ENCODE measurements around the gene SLC35C1.
A peak's percentile ranks its signal among the peaks of the same experiment; 100 is the strongest.
"Not testable (repeated sequence)": the region's sequence is repeated elsewhere in the genome, so short reads cannot be mapped to it uniquely, and the experiment has no call there.

The SLC35C1 gene

DNA sequence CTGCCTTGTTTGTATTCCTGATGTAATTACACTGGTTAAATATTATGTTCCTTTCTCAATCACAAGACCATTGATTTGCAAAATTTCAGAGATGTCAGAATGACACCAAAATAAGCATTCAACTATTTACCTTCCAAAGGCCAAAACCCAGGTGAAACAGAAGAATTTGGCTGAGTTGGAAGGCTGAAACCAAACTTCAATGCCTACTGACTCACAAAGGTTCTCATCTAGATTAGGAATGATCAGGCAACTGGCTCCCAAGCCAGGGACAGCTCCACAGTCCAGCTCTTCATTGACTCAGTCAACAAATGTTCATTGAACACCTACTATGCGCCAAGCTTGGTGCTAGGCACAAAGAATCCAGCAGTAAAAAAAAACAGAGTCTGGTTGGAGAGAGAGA lies 13.4 kb upstream of the SLC35C1 start:
- DNase-seq = no peak

DNA sequence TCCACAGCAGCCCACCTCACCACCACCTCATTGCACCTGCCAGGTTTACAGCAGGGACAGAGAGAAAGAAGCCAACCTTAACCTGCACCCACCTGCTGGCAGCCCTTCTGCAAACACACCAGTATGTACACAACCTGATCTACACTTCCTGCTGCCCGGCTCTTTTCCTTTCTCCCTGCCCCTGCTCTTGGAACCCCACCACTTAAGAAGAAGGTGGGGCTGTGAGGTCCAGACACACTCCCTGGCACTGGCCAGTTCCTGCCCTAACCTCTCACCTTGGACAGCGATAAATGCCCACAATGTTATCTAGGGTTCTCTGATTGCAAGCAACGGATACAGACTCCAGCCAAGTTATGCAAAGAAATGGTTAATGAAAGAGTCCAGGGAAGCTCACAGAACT lies 10.8 kb upstream of the SLC35C1 start:
- no peak for DNase-seq

- DNase-seq = no peak
Measured at GRCh38 chr11:45795379-45795778, 9.6 kb upstream of the SLC35C1 start.

DNA sequence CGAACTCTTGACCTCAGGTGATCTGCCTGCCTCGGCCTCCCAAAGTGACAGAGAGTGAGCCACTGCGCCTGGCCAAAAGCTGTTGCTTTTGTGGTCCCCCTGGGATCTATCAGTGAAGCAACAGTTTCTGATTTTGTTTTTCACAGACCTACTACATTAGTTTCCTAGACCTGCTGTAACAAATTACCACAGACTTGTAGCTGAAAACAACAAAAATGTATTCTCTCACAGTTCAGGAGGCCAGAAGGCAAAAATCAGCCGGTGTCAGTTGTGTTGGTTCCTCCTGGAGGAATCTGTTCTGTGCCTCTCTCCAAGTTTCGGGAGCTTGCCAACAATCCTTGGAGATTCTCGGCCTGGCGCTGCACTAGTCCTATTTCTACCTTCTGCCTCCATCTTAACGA lies 8.5 kb upstream of the SLC35C1 start:
- no peak for DNase-seq

GRCh38 chr11:45798793-45799441 lies 6.0 kb upstream of the SLC35C1 start:
- DNase-seq = peak; percentile 8

DNA sequence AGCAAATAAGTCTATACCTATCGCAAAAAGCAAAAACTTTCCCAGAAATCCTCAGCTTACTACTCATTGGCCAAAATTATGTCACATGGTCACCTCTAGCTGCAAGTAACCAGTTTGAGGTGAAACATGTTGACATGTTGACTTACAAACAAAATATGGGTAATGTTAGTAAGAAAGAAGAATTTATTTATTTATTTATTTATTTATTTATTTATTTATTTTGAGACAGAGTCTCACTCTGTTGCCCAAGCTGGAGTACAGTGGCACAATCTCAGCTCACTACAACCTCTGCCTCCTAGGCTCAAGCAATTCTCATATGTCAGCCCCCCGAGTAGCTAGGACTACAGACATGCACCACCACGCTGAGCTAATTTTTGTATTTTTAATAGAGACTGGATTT lies 5.4 kb upstream of the SLC35C1 start:
- DNase-seq = no peak

- no peak for DNase-seq
Measured at GRCh38 chr11:45800261-45800660, 4.7 kb upstream of the SLC35C1 start.

DNA sequence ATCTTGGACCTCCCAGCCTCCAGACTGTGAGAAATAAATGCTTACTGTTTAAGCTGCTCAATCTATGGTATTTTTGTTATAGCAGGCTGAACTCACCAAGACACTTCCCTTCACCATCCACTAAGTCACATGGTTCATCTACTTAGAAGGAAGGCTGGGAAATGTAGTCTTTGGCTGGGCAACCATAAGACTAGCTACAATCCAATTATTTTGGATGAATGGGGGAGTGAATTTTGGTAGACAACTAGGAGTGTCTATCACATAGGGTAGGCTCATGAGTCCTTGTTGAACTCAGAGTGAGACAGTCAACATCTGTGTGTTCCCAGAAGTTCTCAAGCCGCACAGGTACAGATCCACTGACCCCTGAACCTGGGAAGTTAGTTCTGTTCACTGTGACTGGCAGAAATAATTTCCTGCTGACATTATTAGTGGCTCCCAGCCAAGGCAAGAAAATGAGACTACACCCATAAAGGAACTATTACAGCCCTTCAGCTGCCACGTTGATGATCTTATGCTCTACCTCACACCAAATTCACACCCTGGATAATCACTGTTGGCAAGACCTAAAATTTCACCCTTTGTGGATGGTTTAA lies 3.1 kb upstream of the SLC35C1 start:
- no peak for DNase-seq

DNA sequence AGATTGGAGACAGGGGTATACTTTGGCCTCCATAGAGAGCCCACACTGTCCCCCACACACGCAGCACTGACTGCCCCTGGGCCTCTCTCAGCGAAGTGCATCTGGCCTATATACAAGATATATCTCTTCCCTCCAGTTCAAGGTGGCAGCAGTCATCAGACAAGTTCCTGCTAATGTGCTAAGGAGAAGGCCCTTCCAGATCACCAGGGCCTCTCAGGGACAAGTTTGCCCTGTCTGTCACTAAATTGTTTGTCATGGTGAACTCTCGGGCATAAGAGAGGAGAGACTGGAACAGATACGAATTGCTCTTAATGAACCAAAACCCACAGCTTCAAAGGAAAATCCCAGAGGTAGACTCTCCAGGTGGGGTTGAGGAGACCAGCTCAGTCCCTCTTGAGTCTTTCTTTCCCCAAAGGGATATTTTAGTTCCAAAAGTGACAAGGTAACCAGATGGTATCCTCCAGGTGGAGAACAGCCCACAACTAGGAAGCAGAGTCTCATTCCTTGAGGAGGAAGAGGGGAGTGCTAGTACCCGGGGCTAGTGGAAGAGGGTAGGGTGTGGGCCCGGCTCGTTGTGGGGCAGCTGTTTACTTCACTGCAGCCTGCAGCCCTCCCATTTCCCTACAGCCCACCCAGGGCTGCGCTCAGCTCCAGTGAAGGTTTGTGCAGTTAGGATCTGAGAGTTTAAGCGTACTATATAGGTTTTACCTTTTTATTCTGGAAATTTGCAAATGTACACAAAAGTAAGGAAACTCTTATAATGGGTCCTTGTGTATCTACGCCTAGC lies 2.2 kb upstream of the SLC35C1 start:
- no peak for DNase-seq

- DNase-seq = peak; percentile 42
Measured at GRCh38 chr11:45803971-45804760, 783 bp upstream of the SLC35C1 start.

- no peak for DNase-seq
Measured at GRCh38 chr11:45805305-45806071, 539 bp downstream of the SLC35C1 start.

DNA sequence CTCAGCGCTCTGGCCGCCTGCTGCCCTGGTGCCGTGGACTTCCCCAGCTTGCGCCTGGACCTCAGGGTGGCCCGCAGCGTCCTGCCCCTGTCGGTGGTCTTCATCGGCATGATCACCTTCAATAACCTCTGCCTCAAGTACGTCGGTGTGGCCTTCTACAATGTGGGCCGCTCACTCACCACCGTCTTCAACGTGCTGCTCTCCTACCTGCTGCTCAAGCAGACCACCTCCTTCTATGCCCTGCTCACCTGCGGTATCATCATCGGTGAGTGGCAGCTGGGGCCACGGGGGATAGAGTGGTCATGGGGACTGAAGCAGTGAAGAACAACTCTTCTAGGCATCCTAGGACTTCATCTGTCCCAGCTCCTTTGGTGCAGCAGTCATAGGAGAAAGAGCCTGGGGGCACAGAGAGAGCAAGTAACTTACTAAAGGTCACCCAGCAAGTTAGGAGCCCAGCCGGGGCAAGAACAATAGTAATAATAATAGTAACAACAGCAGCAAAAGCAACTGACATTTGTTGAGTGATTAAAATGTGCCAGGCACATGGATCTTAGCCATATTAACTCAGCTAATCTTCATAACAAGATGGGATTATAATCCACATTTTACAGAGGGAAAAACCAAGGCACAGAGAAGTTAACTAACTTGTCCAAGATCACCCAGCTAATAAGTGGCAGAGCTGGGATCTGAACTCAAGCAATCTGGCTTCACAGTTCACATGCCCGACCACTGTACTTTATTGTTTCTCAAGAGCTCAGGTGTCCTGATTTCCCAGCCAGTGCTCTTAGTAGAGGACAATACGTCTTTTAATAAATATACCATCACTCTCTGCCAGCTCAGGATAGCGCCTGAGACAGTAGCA lies 1.4 kb downstream of the SLC35C1 start:
- no peak for DNase-seq

GRCh38 chr11:45806937-45807791 lies 2.2 kb downstream of the SLC35C1 start:
- no peak for DNase-seq

- DNase-seq = no peak
Measured at GRCh38 chr11:45807792-45808238, 2.9 kb downstream of the SLC35C1 start.

- not testable (repeated sequence) for DNase-seq
Measured at GRCh38 chr11:45808427-45808826, 3.5 kb downstream of the SLC35C1 start.

DNA sequence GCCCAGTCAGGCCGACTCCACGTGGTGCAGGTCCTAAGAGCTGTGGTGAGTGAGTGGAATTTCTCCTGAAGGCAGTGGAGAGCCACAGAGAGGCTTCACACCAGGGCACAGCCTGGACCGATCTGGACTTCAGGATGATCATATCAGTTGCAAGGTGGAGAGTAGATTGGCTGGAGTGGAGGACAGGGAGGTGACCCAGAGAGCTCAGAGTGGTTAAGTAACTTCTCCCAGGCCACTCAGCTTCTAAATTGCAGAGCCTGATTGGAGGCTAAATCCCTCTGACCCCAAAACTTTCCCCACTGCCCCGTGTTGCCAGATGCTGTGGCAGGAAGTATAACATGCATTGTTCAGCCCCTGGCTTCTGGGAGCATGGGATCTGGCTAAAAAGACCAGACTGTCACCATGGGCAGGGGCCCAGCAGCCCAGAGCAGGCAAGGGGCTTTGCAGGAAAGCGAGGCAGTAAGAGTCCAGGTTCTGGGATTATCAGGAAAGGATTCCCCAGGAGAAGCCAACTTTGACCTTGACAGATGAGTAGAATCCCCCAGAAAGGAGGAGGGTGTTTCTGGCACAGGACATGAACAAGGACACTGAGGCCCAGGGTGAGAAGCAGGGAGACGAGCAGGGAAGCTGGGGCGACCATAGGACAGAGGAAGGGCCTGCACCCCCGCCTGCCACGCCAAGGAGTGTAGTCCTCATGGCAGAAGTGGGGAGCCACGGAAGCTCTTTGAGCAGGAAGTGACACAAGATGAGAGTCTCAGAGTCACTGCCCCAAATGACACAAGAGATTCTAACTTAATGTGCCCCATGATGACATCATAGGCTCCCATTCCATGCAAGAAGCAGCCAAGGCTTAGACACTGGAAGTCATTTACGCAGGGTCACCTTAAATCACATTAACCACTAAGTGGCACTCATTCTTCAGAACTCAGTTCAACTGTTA lies 4.8 kb downstream of the SLC35C1 start:
- DNase-seq = no peak

- DNase-seq = no peak
Measured at GRCh38 chr11:45810431-45811108, 5.6 kb downstream of the SLC35C1 start.

GRCh38 chr11:45811109-45811435 lies 6.1 kb downstream of the SLC35C1 start:
- no peak for DNase-seq

Data from NCI-H1105 (cell line).